H9 (cell line): ENCODE results near the gene ZNF300. TPM values are rescaled to one million over a fixed set of nuclear protein-coding genes. Genes with fewer than 3 reads are reported as not detected.
A peak's percentile ranks its signal among the peaks of the same experiment; 100 is the strongest.

Source experiments
- DNase-seq: peaks from one replicate; pipeline ENCODE4 v3.0.0-alpha.2; 2017
- H2AFZ ChIP-seq: one replicate; pipeline ENCODE4 v1.6.1; 2013; ENCODE audit warnings: mild to moderate bottlenecking, low read length, control low read depth, moderate library complexity
- H2AK5ac ChIP-seq: 2 replicates; pipeline ENCODE4 v1.6.1; 2013; ENCODE audit warnings: low read length, control low read depth, mixed read lengths; ENCODE audit not compliant: insufficient read length
- H2BK120ac ChIP-seq: one replicate; pipeline ENCODE4 v1.6.1; 2013; ENCODE audit warnings: low read depth, mild to moderate bottlenecking, low read length, control low read depth, inconsistent platforms; ENCODE audit not compliant: poor library complexity, severe bottlenecking
- H2BK12ac ChIP-seq: 2 replicates; pipeline ENCODE4 v1.6.1; 2013; ENCODE audit warnings: low read length, control low read depth, mixed read lengths, low read depth; ENCODE audit not compliant: insufficient read length
- H2BK15ac ChIP-seq: 2 replicates; pipeline ENCODE4 v1.6.1; 2013; ENCODE audit warnings: low read depth, low read length, control low read depth
- H2BK20ac ChIP-seq: one replicate; pipeline ENCODE4 v1.6.1; 2013; ENCODE audit warnings: low read depth, mild to moderate bottlenecking, low read length, control low read depth, inconsistent platforms; ENCODE audit not compliant: poor library complexity, severe bottlenecking
- H2BK5ac ChIP-seq: 2 replicates; pipeline ENCODE4 v1.6.1; 2013; ENCODE audit warnings: low read length, control low read depth, mixed read lengths; ENCODE audit not compliant: insufficient read length
- H3K14ac ChIP-seq: 2 replicates; pipeline ENCODE4 v1.6.1; 2013; ENCODE audit warnings: low read length, control low read depth; ENCODE audit not compliant: insufficient read depth
- H3K18ac ChIP-seq: 2 replicates; pipeline ENCODE4 v1.6.1; 2013; ENCODE audit warnings: low read depth, mild to moderate bottlenecking, mixed read lengths, low read length, control low read depth; ENCODE audit not compliant: insufficient read length
- H3K23ac ChIP-seq: 2 replicates; pipeline ENCODE4 v1.6.1; 2013; ENCODE audit warnings: low read length, control low read depth, mixed read lengths, low read depth; ENCODE audit not compliant: insufficient read length
- H3K23me2 ChIP-seq: 2 replicates; pipeline ENCODE4 v1.6.1; 2013; ENCODE audit warnings: low read depth, mild to moderate bottlenecking, mixed read lengths, low read length, control low read depth; ENCODE audit not compliant: insufficient read length, poor library complexity, severe bottlenecking
- H3K27ac ChIP-seq: 2 replicates; pipeline ENCODE4 v1.5.1; 2013; ENCODE audit warnings: low read length, control low read depth, mixed read lengths, low read depth; ENCODE audit not compliant: insufficient read length
- H3K27me3 ChIP-seq: 2 replicates; pipeline ENCODE4 v1.6.1; 2013; ENCODE audit warnings: low read length, control low read depth, inconsistent platforms; ENCODE audit not compliant: insufficient read depth
- H3K4ac ChIP-seq: 2 replicates; pipeline ENCODE4 v1.6.1; 2013; ENCODE audit warnings: low read depth, mild to moderate bottlenecking, control low read depth, inconsistent platforms, low read length, moderate library complexity
- H3K4me1 ChIP-seq: 2 replicates; pipeline ENCODE4 v1.6.1; 2013; ENCODE audit warnings: low read length, control low read depth, inconsistent platforms; ENCODE audit not compliant: insufficient read depth
- H3K4me2 ChIP-seq: 2 replicates; pipeline ENCODE4 v1.6.1; 2013; ENCODE audit warnings: low read length, control low read depth, mixed read lengths; ENCODE audit not compliant: insufficient read length, insufficient read depth
- H3K56ac ChIP-seq: 2 replicates; pipeline ENCODE4 v1.6.1; 2013; ENCODE audit warnings: low read depth, mild to moderate bottlenecking, mixed read lengths, low read length, control low read depth; ENCODE audit not compliant: insufficient read length
- H3K79me1 ChIP-seq: 2 replicates; pipeline ENCODE4 v1.6.1; 2013; ENCODE audit warnings: low read depth, mild to moderate bottlenecking, moderate library complexity, low read length, control low read depth, inconsistent platforms; ENCODE audit not compliant: insufficient read depth, poor library complexity, severe bottlenecking
- H3K79me2 ChIP-seq: 2 replicates; pipeline ENCODE4 v1.6.1; 2013; ENCODE audit warnings: low read length, control low read depth, inconsistent platforms; ENCODE audit not compliant: insufficient read depth
- H3K9ac ChIP-seq: 2 replicates; pipeline ENCODE4 v1.6.1; 2013; ENCODE audit warnings: low read length, control low read depth, mixed read lengths; ENCODE audit not compliant: insufficient read length; ENCODE audit errors: extremely low read depth
- H3K9me3 ChIP-seq: one replicate; pipeline ENCODE4 v1.6.1; 2013; ENCODE audit warnings: low read depth, low read length, inconsistent platforms; ENCODE audit not compliant: control insufficient read depth
- H3T11ph ChIP-seq: one replicate; pipeline ENCODE4 v1.6.1; 2013; ENCODE audit warnings: mild to moderate bottlenecking, low read length, control low read depth, inconsistent platforms
- H4K20me1 ChIP-seq: one replicate; pipeline ENCODE4 v1.6.1; 2013; ENCODE audit not compliant: control insufficient read depth, insufficient read length, insufficient read depth
- H4K5ac ChIP-seq: 2 replicates; pipeline ENCODE4 v1.6.1; 2013; ENCODE audit warnings: low read depth, mild to moderate bottlenecking, mixed read lengths, low read length, control low read depth; ENCODE audit not compliant: insufficient read length
- H4K8ac ChIP-seq: replicated peaks from 2 replicates; pipeline ENCODE4 v1.6.1; 2013; ENCODE audit warnings: low read length, control low read depth, mixed read lengths, low read depth; ENCODE audit not compliant: insufficient read length
- H4K91ac ChIP-seq: 2 replicates; pipeline ENCODE4 v1.6.1; 2013; ENCODE audit warnings: low read depth, mild to moderate bottlenecking, moderate library complexity, mixed read lengths, low read length, control low read depth; ENCODE audit not compliant: insufficient read length
- H3K27ac Mint-ChIP-seq, 3 experiments: 2 replicates in 2 of 3; 3 replicates in 1 of 3; pipeline ENCODE4 v1.8.0; 2020 to 2021; ENCODE audit warnings: mixed read lengths in 3 of 3, mild to moderate bottlenecking in 1 of 3, moderate library complexity in 1 of 3
- H3K27me3 Mint-ChIP-seq: 2 replicates; pipeline ENCODE4 v1.8.0; 2021; ENCODE audit warnings: low read depth, mild to moderate bottlenecking, moderate library complexity, mixed read lengths
- H3K36me3 Mint-ChIP-seq, 3 experiments: 2 replicates in 2 of 3; 3 replicates in 1 of 3; pipeline ENCODE4 v1.8.0; 2020 to 2021; ENCODE audit warnings: low read depth in 3 of 3, mixed read lengths in 3 of 3; ENCODE audit not compliant: insufficient read depth in 1 of 3
- H3K4me1 Mint-ChIP-seq, 2 experiments: 2 replicates each; pipeline ENCODE4 v1.8.0; 2020; ENCODE audit warnings: mixed read lengths in 2 of 2
- H3K4me3 Mint-ChIP-seq, 2 experiments: 2 replicates in 1 of 2; 3 replicates in 1 of 2; pipeline ENCODE4 v1.8.0; 2020 to 2021; ENCODE audit warnings: mild to moderate bottlenecking in 2 of 2, mixed read lengths in 2 of 2, moderate library complexity in 1 of 2
- H3K9me3 Mint-ChIP-seq, 2 experiments: 2 replicates in 1 of 2; 3 replicates in 1 of 2; pipeline ENCODE4 v1.8.0; 2020; ENCODE audit warnings: mild to moderate bottlenecking in 2 of 2, mixed read lengths in 2 of 2, moderate library complexity in 1 of 2
- WGBS: extraction: QIAGEN DNeasy Blood & Tissue Kit; methylation state at CpG from one replicate; pipeline ENCODE4 v1.1.7; 2013; ENCODE audit warnings: missing lambda C conversion rate, low lambda C conversion rate, mixed read lengths; ENCODE audit not compliant: insufficient read length; ENCODE audit errors: extremely low coverage; 5-methylcytosine and 5-hydroxymethylcytosine counted together
- total RNA-seq: library from RNA; stranded (reverse); gene quantifications from 2 replicates; pipeline ENCODE4 v1.2.1, GENCODE V29; 2021
- TF ChIP-seq, protein P1 (sequence below): fragments of 200-600 bp; sonication (generic); conservative IDR thresholded peaks from 3 replicates; pipeline ENCODE4 v1.8.0; 2021; ENCODE audit warnings: antibody characterized with exemption, mild to moderate bottlenecking

ZNF300 gene
- total RNA-seq, 1 experiment from 2014 or later: 7.7 TPM

- no peaks in the 10 kb centered on the region for H3K4me1 ChIP-seq
- no peak overlapping the region; a peak in 1 of 7 replicates for H3K27ac Mint-ChIP-seq
Observed at GRCh38 chr5:150847334-150847695, 57.5 kb downstream of the ZNF300 start.

More at GRCh38 chr5:150847334-150847695, 57.5 kb downstream of the ZNF300 start:
- no peaks in the 10 kb centered on the region for H4K20me1 ChIP-seq
- no peak overlapping the region for H2BK15ac ChIP-seq
- H3K4me2 ChIP-seq: no peak overlapping the region
- no peaks in the 10 kb centered on the region for H3K9me3 ChIP-seq
- H2BK12ac ChIP-seq: no peak overlapping the region
- H3K56ac ChIP-seq: no peak overlapping the region
- no peak overlapping the region for H4K5ac ChIP-seq
- Mint-ChIP-seq H3K4me1 (peaks cover 7 to 8% of the 10 kb centered on the region in 2 experiments), H3K9me3 (peaks cover 0 to 2% of the 10 kb centered on the region in 2 experiments; a peak in 2 of 5 replicates), H3K27me3 (peaks cover 10% of the 10 kb centered on the region), H3K4me3 (no peak overlapping the region), H3K36me3 (peaks cover 0 to 3% (median 0%) of the 10 kb centered on the region in 3 experiments; a peak in 2 of 7 replicates)
- H3K79me1 ChIP-seq: no peaks in the 10 kb centered on the region
- no peaks in the 10 kb centered on the region for H3K79me2 ChIP-seq
- no peak overlapping the region for H3K18ac ChIP-seq
- H3T11ph ChIP-seq: no peak overlapping the region
- no peaks in the 10 kb centered on the region for H3K23me2 ChIP-seq
- no peak overlapping the region for H2BK20ac ChIP-seq
- H3K14ac ChIP-seq: no peak overlapping the region
- no peak overlapping the region for H4K91ac ChIP-seq
- H3K9ac ChIP-seq: no peak overlapping the region
- no peak for DNase-seq
- no peak overlapping the region for H4K8ac ChIP-seq
- no peak overlapping the region for H2AFZ ChIP-seq
- no peak overlapping the region for H3K4ac ChIP-seq
- no peak overlapping the region for H2AK5ac ChIP-seq
- no CpG with 5 or more reads among the region's 5 CpGs for WGBS
- no peak overlapping the region for H2BK120ac ChIP-seq
- H2BK5ac ChIP-seq: no peak overlapping the region
- no peak overlapping the region for H3K23ac ChIP-seq
- H3K27me3 ChIP-seq: no peaks in the 10 kb centered on the region
- TF ChIP-seq, protein P1, sequence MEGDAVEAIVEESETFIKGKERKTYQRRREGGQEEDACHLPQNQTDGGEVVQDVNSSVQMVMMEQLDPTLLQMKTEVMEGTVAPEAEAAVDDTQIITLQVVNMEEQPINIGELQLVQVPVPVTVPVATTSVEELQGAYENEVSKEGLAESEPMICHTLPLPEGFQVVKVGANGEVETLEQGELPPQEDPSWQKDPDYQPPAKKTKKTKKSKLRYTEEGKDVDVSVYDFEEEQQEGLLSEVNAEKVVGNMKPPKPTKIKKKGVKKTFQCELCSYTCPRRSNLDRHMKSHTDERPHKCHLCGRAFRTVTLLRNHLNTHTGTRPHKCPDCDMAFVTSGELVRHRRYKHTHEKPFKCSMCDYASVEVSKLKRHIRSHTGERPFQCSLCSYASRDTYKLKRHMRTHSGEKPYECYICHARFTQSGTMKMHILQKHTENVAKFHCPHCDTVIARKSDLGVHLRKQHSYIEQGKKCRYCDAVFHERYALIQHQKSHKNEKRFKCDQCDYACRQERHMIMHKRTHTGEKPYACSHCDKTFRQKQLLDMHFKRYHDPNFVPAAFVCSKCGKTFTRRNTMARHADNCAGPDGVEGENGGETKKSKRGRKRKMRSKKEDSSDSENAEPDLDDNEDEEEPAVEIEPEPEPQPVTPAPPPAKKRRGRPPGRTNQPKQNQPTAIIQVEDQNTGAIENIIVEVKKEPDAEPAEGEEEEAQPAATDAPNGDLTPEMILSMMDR: 0 out of 3 replicates have a peak, but pooled peaks have one; percentile 5
- H3K27ac ChIP-seq: no peak overlapping the region
